Right lobe of liver (tissue), 6 donors: ENCODE data around the gene HOXA10. TPM values are rescaled to one million over a fixed set of nuclear protein-coding genes. Genes with fewer than 3 reads are reported as not detected.

ENCODE experiments used
- ATAC-seq, 4 donors: fragments of 200-7000 bp; cut with Tn5 transposase; one replicate each; pipeline ENCODE4 v1.9.1; 2020; ENCODE audit warnings: mild to moderate bottlenecking in 4 of 4, moderate library complexity in 4 of 4
- DNase-seq, 3 donors: peaks; one replicate each; pipeline ENCODE4 v3.0.0-alpha.2; 2020
- H3K27ac ChIP-seq, 3 donors: fragments of 200-600 bp; one replicate each; pipeline ENCODE4 v1.8.0; 2022
- H3K27me3 ChIP-seq, 2 donors: fragments of 200-600 bp; one replicate each; pipeline ENCODE4 v1.8.0; 2022
- H3K36me3 ChIP-seq, 4 donors: fragments of 200-600 bp; sonication (generic) in 1 of 4; one replicate each; pipeline versions ENCODE4 v1.5.1 to v1.8.0; 2017 to 2022; ENCODE audit warnings: control low read depth in 1 of 4
- H3K4me1 ChIP-seq, 4 donors: fragments of 200-600 bp; sonication (generic) in 1 of 4; one replicate each; pipeline versions ENCODE4 v1.5.1 to v1.8.0; 2017 to 2022; ENCODE audit warnings: control low read depth in 1 of 4
- H3K4me3 ChIP-seq, 3 donors: fragments of 200-600 bp; one replicate each; pipeline ENCODE4 v1.8.0; 2022
- H3K9me3 ChIP-seq, 4 donors: fragments of 200-600 bp; sonication (generic) in 1 of 4; one replicate each; pipeline versions ENCODE4 v1.5.1 to v1.8.0; 2017 to 2022; ENCODE audit warnings: control low read depth in 1 of 4
- POLR2A ChIP-seq: fragments of 450-650 bp; IDR thresholded peaks from one replicate; pipeline ENCODE4 v1.6.1; 2017; ENCODE audit warnings: antibody characterized with exemption, mild to moderate bottlenecking
- WGBS: methylation state at CpG from one replicate; pipeline ENCODE4 v1.1.6; 2018; ENCODE audit warnings: low coverage, low lambda C conversion rate; ENCODE audit not compliant: insufficient coverage; ENCODE audit errors: missing lambda C conversion rate; 5-methylcytosine and 5-hydroxymethylcytosine counted together
- intact Hi-C, 2 donors: fragments of 100-400 bp; cut with DNase I; formaldehyde crosslinking; loops; one replicate each; pipeline versions ENCODE4 v1.11.2 to v1.14.1; 2022
- total RNA-seq, 6 experiments: library from RNA; depleted of rRNA in 2 of 6; stranded (reverse); fragments of >200 nt in 2 of 6; fragmentation: NEBNext Ultra II Directional in 3 of 6; extraction: Animal tissue kit (Norgen Biotek cat#: 25700) in 3 of 6; gene quantifications; one replicate each; pipeline versions ENCODE4 v1.1.0 to v1.2.4, GENCODE V29; 2016 to 2023
- TF ChIP-seq, protein P1 (sequence below), 4 donors: fragments of 200-600 bp in 3 of 4; fragments of 450-650 bp in 1 of 4; IDR thresholded peaks; one replicate each; pipeline versions ENCODE4 v1.5.1 to v1.8.0; 2016 to 2022; ENCODE audit warnings: antibody characterized with exemption in 4 of 4, mild to moderate bottlenecking in 2 of 4
- donor health status: DM: no; HTN: yes; CAD: no.
- donor health status: DM: no; HTN: no; CAD: no.
- donor health status: DM: no; HTN: no; CAD: no.
- donor health status: DM: no; HTN: yes; CAD: no.
- donor health status: DM: no; HTN: yes; CAD: no.

The HOXA10 gene
- total RNA-seq, 6 experiments from 2014 or later = not detected

DNA sequence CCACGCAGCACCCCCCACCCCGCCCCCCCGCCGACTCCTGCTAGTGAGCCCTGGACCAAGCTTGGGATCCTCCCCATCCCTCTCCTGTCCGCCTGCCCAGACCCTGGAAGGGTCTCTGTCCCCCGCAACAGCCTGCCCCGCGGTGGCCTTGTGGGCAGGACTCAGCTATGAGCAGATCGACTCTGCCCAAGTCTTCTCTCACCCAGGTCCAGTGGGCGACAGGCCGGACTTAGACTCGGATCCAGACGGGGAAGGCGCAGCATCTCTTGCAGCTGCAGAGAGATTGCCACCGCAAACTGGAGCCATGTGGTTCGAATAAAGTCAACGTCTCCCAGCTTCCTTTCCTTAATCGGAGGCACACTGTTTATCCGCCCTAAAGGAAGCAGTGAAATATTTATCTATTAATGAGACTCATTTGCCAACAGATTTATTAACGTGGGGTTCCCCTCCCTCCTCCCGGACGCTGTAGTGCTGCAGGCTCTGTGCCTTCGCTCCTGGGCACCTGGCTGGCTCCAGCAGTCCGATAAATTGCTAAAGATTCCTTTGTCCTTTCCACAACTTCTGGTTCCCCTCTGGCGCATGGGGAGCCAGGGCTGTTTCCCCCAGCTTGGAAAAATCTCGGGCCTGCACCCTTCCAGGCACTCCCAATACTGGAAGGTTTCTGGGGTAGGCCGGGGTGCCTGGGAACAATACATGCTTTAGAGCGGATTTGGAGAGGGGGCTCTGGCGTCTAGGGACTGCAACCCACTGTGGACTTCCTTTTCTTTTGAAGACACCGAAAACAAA lies 17.0 kb downstream of the HOXA10 start:
- Histone ChIP-seq H3K4me3 (no peak overlapping the region), H3K4me1 (peaks cover 0 to 15% (median 6%) of the 10 kb centered on the region in 4 donors), H3K36me3 (no peaks in the 10 kb centered on the region), H3K27ac (no peak overlapping the region), H3K27me3 (peaks cover 32 to 57% of the 10 kb centered on the region in 2 donors), H3K9me3 (no peaks in the 10 kb centered on the region)
- DNase-seq (peak in 1 of 3 donors; percentile 28), ATAC-seq (no peak)
- TF ChIP-seq POLR2A = no peak
- TF ChIP-seq, protein P1, sequence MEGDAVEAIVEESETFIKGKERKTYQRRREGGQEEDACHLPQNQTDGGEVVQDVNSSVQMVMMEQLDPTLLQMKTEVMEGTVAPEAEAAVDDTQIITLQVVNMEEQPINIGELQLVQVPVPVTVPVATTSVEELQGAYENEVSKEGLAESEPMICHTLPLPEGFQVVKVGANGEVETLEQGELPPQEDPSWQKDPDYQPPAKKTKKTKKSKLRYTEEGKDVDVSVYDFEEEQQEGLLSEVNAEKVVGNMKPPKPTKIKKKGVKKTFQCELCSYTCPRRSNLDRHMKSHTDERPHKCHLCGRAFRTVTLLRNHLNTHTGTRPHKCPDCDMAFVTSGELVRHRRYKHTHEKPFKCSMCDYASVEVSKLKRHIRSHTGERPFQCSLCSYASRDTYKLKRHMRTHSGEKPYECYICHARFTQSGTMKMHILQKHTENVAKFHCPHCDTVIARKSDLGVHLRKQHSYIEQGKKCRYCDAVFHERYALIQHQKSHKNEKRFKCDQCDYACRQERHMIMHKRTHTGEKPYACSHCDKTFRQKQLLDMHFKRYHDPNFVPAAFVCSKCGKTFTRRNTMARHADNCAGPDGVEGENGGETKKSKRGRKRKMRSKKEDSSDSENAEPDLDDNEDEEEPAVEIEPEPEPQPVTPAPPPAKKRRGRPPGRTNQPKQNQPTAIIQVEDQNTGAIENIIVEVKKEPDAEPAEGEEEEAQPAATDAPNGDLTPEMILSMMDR (IDR thresholded peaks at IDR 0.05) = no peak
- intact Hi-C loops = loop anchor here (5.0 to 10.0 kb wide), 2 partner anchors 480 to 782 kb away; no protein-coding TSS in a partner anchor
- 11% methylated on average over 15 of the region's 30 CpGs for WGBS

DNA sequence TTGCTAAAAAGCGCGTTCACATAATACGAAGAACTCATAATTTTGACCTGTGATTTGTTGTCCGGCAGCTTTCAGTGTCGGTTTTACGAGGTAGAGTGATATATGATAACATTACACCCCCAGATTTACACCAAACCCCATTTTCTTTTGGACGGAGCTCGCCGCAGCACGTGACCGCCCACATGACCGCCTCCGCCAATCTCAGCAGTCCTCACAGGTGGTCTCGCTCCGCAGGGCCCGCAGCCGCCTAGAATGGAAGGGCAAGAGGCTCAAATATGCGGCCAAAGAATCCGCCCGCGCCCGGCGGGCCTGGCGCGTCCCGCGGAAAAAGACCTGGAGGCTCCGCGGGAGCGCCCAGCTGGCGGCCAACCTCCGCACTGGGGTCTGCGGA lies 17.6 kb downstream of the HOXA10 start, which contains the start of gene HOXA7:
Gene HOXA7, minus strand, starts transcription at position 168 of the 391 bp plus-strand sequence. Its CDS starts 130 bp downstream, at position 38.
- H3K27me3 ChIP-seq = peaks cover 32 to 60% of the 10 kb centered on the region in 2 donors
- intact Hi-C loops = loop anchor here (5.0 to 10.0 kb wide), 2 partner anchors 479 to 782 kb away; no protein-coding TSS in a partner anchor
- peaks cover 0 to 15% (median 6%) of the 10 kb centered on the region in 4 donors for H3K4me1 ChIP-seq
- H3K9me3 ChIP-seq = no peaks in the 10 kb centered on the region
- DNase-seq (peak in 1 of 3 donors; percentile 31), ATAC-seq (no peak)
- H3K36me3 ChIP-seq = no peaks in the 10 kb centered on the region
- H3K4me3 ChIP-seq = no peak within 1 kb of the TSS
- no peak for TF ChIP-seq POLR2A
- TF ChIP-seq, protein P1 (IDR thresholded peaks at IDR 0.05) = no peak
- H3K27ac ChIP-seq = no peak within 1 kb of the TSS
- WGBS = 3% methylated on average over 6 of the region's 33 CpGs

- no peak for ATAC-seq
- intact Hi-C loops = loop anchor here (5.0 to 10.0 kb wide), 2 partner anchors 479 to 781 kb away; no protein-coding TSS in a partner anchor
- Histone ChIP-seq H3K4me1 (peaks cover 0 to 15% (median 9%) of the 10 kb centered on the region in 4 donors), H3K27ac (no peak overlapping the region), H3K9me3 (no peaks in the 10 kb centered on the region), H3K27me3 (peaks cover 32 to 66% of the 10 kb centered on the region in 2 donors), H3K36me3 (no peaks in the 10 kb centered on the region), H3K4me3 (no peak overlapping the region)
- TF ChIP-seq POLR2A = no peak
- TF ChIP-seq, protein P1 (IDR thresholded peaks at IDR 0.05) = no peak
- 0% methylated on average over 14 of the region's 63 CpGs for WGBS
- peak in 1 of 3 donors; percentile 34 for DNase-seq
Observed at GRCh38 chr7:27155816-27156507, 18.2 kb downstream of the HOXA10 start.

DNA sequence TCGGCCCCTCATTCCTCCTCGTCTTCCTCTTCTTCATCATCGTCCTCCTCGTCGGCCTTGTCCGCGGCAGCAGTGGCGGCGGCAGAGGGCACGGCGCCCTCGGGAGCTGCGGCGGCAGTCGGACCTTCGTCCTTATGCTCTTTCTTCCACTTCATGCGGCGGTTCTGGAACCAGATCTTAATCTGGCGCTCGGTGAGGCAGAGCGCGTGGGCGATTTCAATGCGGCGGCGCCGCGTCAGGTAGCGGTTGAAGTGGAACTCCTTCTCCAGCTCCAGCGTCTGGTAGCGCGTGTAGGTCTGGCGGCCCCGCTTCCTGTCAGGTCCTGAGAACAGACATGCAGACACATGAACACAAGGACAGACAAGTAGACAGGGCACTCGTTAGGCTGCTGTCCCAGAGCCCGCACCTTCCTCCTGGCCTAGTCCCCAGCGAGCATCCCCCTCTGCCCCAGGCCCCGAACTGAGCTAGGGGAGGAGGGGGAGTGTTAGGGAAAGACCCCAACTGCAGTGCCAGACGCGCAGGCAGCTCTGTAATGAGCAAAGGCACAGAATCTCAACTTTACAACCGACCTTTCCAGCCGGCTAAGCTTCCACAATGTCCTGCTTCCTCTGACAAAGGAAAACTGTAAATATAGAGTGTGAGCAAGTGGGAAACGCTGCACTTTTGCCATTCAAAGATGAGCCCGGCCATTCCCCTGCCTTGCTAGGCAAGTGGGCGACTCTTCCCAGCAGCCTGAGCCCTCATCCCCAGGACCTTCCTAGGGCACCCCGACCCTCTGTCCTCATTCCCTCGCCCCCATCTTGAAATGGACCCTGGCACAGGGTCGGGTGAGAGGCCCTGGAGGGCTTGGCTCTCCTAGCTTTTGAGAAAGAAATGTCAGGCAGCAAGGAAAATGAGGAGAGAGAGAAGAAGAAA lies 19.0 kb downstream of the HOXA10 start:
- DNase-seq = peak in 1 of 3 donors; percentile 28
- Histone ChIP-seq H3K36me3 (no peaks in the 10 kb centered on the region), H3K4me3 (no peak overlapping the region), H3K4me1 (peaks cover 0 to 8% (median 6%) of the 10 kb centered on the region in 4 donors), H3K9me3 (no peaks in the 10 kb centered on the region), H3K27ac (no peak overlapping the region), H3K27me3 (peaks cover 35 to 70% of the 10 kb centered on the region in 2 donors)
- WGBS = 15% methylated on average over 38 of the region's 48 CpGs
- no peak for ATAC-seq
- TF ChIP-seq, protein P1 (IDR thresholded peaks at IDR 0.05) = no peak
- no peak for TF ChIP-seq POLR2A
- intact Hi-C loops = loop anchor here (5.0 to 10.0 kb wide), 2 partner anchors 478 to 780 kb away; no protein-coding TSS in a partner anchor
